ENCODE measurements around the gene BLID.

BLID gene

DNA sequence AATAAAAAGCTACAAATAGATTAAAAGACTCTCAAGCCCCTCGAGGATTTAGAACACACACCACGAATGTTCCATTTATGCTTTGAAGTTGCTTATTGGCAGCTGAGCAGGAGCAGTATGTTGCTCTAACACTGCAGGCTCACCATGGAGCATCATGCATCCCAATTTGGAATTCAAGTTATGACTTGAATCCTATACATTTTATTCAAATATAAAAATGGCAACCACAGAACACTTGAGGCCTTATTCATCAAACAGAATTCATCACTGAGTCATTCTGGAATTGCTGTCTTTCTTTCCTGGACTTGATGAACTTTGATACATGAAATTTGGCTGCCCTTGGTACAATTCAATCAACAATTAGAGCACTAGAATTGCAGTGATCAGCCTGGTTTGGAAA is 24.5 kb upstream of the BLID start:
- no peak for DNase-seq

DNA sequence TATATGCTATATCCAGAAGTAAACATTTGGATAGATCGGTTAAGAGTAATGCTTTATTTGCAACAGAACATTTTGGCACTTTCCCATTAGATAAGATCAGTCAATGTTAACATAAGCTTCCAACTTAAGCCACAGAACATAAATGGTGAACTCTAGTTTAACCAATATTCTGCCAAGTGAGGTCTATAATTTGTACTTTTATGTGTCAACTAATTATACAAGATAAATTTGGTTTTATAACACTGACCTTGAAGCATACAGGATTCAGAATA is 23.5 kb upstream of the BLID start:
- DNase-seq: no peak

DNA sequence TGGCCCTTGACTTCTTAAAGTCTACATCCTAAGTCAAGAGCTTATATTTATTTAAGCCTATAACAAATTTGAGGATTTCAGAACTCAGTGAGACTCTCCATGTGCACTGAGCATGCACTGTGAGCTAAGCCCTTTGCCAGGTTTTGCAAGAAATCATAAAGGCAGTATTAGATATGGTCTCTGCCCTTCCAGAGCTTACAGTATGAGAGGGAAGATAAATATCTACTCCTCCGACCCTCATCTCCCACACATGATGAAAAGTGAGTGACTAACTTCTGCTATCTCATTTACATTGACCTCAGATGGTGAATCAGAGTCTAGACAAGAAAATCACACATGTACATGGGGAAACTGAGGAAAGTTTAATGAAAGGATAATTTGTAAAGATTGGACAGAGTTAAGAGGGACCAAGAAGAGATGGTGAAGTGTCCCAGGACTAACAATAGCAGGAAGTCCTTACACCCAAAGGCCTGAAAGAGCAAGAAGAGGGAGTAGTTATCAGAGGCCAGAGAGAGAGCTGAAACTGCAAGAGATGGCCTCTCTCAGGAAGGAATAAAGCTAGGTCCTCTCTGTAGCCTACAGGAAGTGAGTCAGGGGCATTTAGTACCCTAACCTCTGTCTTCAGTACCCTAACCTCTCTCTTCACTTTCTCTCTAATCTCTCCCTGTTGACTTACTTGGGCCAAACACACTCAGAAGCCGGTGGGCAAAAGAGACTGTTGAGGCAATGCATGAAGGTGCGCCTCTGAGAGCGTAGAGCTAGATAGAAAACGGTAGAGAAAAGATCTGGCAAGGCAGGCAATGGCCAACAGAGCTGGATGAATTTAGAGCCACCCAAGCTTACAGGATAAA is 23.0 kb upstream of the BLID start:
- DNase-seq: no peak

DNA sequence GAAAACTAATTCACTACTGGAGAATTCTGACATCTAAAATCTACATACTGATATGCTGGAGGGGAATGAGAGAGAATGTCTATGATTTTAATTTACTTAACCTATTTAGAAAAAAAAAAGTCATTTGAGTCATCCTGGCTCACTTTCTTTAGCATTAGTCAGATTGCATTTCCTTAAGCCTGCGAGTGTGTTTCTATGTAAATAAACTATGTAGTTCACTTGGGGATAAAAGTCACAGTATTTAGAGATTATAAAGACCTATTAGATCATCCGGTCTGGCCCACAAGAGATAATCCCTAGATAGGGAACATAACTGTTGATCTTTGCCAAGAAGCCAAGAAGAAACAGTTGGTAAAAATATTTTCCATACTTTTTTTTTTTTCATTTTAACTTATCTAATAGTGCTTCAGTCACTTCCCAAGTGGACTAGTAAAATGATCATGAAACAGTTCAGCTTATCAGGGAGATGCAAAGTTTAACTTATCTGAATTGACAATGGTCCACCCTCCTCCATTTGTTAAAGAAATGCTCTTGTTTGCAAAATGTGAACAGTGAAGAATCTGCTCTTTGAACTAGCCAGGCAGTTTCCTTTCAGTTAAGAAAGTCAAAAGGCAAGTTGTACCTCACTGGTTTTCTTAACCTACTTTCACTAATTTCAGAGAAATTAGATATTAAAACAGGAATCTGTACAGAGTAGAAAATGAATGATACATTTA is 21.2 kb upstream of the BLID start:
- DNase-seq: no peak

DNA sequence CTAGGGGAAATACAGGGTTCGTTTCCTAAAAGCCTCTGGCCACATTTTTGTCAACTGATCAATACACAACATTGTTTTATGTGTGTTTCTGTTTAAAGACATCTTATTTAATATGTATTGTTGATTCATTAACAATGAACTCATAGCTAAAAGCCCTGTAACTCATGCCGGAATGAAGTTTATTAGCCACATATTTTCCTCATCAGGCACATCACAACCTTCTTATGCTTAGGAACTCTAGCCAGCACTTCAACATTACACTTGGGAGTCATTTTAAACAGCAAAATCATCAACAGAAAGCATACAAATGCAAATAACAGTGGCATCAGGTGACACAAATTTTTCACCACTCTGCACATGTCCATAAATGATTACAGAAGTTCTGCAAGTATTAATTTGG is 15.1 kb upstream of the BLID start:
- no peak for DNase-seq

DNA sequence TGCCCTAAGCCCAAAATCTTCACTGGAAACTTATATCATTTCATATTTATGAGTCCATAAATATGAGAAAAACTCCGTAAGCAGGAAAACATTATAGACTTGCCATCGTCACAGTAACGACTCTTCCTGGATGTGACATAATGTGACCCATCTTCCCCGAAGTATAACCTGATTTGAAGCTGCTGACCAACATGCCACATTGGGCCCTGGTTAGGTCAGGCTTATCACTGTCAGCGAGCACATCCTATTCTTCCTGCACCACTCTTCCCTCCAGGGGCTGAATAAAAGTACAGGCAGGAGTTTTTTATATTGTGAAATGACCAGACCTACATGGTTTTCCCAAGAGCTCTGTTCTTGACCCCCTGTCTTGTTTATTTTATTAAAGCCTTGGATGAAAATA is 12.1 kb upstream of the BLID start:
- DNase-seq: no peak

DNA sequence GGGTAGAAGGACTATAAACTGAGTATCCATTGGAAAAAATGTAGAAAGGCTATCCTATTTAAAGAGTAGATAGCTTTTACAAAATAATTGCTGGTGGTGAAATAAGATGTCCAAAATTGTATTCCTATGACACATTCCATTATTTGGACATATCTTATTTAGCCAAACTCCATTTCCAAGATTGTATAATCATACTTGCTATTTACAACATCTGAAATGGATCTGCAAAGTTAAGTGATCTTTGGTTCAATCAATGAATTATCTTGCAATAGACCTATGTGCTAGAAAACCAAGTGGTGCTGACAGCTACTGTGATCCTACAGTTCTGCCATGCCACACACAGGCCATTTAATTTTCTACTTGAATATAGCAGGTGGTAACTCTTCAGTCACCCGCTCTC is 11.0 kb upstream of the BLID start:
- DNase-seq: no peak

DNA sequence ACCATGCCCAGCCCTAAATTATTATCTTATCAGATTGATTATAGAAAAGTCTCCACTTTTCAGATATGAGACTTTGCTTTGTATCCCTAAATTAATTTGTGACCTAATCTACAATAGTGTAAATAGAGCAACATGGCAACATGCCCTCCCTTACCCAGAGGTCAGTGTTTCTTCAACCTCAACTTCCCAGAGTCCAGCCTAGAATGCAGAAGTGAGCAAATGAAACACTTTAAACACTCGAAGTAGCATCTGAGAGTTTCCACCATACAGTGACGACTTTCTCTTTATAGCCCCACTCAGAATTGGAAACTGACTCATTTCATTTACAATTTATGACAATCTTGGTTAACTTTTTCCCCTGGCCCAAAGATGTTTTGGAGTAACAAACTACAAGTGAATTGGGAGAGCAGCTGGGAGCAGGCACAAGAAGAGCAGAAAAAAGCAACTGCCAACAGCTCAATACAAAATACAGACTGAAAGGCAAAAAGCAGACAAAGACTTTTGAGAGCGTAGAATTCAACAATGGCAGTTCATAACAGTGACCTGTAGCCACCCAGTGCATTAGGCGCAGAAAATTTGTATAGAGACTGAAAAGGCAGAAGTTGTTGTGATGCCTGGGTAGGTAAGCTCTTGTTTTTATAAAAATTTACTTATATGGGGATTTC is 10.1 kb upstream of the BLID start:
- DNase-seq: peak in 2 of 51 donors; percentile 9 to 44

DNA sequence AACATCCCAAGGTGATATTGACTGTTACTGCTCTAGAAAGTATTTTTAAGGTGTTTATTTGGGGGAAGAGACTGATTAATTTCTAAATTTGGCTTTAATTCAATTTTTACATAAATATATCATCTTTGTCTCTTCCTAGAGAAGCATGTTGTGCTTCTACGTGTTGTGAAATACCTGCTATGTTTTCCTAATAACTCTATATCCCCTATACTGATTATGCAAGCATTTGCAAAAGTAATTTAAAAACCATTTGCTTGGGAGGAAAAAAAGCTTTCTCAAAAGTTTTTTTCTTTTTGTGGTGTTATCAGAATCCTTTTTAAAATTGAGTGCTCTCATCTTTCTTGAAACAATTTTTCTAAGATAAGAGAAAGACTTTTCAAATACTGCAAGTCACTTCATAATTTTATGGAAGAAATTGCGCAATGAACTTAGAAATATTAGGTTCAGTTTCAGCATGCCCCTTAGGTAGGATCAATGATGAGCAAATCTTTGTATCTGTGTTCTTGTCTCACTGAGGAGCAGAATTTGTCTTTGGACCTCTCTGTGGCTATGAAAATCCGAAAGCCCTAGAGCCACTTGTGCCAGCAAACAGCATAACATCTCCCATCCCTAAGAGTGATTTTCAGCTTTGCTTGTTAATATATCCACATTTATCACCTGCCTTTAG is 7.4 kb upstream of the BLID start:
- DNase-seq: no peak

DNA sequence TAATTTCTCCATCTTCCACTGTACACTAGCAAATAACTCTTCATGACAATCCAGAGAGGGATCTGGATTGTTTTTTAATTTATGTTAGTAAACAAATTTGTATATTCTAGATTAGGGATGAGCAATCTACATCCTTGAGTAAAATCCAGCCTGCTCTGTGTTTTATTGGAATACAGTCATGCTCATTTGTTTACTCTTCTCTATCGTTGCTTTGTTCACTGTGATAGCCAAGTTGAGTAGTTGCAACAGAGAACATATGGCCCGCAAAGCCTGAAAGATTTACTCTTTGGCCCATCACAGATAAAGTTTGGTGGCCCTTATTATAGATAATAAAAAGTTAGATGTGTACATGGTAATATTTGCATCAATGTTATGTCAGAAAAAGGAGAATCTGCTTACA is 6.2 kb upstream of the BLID start:
- no peak for DNase-seq

DNA sequence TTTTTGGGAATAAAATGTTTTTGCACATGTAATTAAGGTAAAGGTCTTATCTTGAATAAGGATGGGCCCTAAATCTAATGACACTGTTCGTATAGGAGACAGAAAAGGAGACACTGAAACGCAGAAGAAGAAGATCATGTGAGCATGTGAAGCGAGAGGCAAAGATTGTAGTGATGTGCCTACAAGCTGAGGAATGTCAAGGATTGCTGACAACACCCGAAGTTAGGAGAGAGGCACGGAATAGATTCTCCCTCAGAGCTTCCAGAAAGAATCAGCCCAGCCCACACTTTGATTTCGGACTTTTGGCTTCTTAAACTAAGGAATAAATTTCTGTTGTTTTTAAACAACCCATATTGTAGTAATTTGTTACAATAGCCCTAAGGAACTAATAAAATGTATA is 4.1 kb upstream of the BLID start:
- DNase-seq: no peak

DNA sequence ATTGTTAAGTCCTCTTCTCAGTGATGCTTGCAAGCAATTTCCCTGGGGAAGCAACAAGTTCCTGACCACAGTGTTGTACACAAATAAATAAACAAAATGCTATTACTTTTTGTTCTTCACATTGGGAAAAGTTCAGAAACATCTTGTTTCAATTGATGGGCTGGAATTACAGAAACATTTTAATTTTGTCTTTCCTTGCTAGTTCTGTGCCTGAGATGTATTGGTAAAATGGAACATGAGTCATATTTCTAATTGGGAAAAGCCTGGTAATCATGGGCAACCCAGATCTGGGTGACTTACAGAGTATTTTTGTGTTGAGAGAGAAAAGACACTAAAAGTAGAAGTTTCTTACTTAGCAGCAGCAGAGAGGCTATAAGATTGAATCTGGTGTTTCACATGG is 576 bp upstream of the BLID start:
- no peak for DNase-seq

DNA sequence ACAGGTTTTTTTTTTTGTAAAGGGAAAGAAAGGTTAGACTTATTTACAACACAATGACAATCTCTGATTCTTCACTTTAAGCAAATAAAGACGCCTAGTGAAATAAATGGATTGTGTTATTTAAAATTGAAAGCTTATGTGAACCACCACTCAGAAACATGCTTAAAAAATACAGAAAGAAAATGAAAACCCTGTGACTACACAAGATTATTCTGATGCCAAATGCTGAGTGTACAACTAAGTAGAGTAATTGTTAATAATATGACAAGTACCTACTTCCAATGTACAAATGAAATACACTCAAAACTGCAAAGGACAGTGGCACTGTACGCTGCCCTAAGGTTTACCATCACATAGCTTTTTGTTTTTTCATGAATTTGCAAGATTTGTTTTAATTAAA is 1.0 kb downstream of the BLID start:
- DNase-seq: no peak

DNA sequence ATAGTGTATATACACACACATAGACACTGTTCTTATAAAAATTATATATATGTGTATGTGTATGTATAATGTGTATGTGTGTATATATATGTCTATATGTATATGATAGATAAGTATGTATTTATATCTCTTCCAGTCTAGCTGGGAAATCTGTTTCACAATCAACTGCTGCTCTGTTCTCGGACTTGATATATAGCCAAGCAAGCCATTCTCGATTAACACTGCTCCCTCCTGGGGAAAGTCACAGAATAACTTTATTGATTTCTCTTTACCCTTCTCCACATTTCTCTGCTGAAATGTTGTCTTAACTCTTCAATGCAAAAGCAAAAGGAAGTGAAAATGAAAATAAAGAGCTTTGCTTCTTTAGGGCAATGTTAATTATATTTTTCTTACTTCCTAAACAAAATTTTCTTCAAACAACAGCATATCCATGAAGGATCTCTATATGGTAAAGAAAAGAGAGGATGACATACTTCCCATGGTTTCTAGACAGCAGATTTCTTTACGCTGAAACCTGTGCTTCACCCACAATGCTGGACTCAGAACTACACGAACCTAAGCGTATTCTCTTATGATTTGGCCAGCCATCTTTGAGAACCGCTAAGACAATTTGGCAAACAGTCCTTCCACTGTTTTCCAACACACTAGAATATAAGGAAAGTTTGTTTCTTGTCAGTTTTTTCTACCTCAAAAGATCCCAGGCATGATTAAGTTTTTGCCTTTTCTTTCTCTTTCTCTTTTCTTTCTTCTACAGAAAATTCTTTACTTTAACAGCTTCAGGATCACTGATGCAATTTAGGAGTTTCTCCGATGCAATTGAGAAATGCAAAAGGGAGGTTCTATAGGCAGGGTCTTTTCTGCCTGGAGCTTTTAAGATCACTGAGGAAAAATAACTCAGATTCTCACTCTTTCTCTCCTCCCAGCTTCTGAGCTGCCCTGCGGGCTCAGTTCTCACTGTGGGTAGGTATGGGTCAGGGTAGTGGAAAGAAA is 1.9 kb downstream of the BLID start:
- peak in 1 of 51 donors; percentile 34 for DNase-seq

DNA sequence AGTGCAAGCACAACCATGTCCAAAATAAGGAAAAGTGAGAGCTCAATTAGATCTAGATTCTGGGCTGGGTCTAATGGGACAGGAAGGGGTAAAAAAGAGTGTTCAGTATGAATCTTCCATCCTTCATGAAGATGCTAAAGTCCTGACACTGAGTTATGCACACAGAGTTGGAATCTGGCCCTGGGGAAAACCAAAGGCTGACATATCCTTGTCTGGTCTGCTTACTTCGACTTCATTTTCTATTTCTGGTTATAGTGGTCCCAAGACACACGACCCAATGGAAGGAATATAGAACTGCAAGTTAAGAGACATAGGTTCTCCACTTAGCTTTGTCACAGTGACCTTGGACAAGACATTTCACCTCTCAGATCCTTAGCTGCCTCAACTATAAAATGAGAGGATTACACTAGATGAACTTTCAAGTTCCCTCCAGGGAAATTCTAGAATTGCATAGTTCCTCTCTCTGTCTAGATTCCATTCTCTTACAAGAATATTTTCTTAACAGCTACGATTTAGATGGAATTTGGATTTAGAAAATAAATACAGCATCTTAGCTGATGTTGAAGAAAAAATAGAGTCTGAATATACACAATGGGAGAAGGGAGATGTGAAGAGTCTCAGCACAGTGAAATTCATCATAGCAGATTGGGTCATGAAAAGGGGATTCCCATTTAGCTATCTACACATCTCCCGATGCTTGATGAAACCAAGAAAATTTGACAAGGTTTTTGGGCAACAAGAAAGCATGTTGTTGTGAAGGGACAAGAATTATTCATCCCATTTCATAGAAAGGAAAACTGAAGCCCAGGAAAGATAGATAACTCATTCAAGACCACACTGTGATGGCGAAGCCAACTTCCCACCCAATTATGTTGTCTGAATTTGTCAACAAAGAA is 3.3 kb downstream of the BLID start:
- no peak for DNase-seq

DNA sequence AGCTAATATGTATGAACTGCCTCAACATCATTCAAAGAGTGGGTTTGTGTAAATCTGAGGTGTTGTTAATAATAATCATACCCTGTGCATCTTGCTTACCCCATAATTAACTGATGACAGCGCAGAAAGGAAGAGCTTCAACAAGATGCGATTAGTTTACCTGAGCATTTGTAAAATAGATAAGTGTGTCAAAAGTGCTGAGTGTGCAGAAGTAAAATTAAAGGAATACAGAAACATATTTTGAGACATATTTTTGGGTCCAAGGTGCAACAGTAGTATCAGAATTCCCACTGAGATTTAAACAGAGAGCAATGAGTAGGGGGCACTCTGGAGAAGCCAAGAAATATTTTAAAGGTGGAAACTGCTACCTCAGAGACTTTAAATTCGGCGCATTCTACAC is 6.1 kb downstream of the BLID start:
- DNase-seq: no peak

DNA sequence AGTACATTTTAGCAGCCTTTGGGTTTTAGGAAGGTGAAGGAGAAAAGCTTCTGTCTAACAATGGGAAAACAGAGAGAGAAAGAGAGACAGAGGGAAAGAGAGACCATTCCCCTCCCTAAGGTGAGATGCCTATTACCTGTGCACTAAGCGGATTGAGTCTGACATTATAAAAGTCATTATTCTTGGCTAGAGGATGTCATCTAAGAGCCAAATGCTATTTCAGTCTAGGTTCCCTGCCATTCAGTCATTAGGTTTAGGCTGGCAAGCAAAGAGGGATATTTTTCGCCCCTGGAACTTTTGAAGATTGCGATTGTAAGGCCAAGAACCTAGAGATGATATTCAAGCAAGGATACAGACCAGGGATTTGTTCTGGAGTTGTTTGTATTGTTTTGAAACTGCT is 7.2 kb downstream of the BLID start:
- no peak for DNase-seq

DNA sequence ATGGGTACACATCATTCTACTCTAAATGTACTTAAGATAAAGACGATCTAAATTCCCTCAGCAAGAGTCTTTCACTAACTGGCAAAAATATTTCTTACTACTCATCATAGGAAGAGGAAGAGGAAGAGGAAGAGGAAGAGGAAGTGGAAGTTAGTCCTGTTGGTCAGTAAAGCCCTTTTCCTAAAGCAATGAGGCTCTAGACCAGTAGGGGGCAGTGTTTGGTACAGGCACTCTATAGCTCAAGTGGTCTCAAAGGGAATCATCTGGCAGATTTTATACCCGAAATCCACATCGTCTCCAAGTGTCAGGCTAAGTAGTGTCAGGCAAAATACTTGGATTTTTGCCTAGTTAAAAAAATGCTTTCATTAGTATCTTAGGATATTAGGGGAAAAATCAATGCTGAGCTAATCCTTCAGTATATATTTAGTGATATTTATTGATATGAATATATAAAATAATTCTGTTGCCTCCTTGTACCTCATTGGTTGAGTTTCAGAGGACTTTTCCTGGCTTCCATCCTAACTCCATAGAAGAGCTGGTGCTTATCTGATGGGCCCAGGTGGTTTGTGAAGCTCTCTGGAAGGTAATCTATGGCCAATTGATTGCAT is 7.7 kb downstream of the BLID start:
- DNase-seq: peak in 13 of 51 donors; percentile 8 to 68 (median 44)

DNA sequence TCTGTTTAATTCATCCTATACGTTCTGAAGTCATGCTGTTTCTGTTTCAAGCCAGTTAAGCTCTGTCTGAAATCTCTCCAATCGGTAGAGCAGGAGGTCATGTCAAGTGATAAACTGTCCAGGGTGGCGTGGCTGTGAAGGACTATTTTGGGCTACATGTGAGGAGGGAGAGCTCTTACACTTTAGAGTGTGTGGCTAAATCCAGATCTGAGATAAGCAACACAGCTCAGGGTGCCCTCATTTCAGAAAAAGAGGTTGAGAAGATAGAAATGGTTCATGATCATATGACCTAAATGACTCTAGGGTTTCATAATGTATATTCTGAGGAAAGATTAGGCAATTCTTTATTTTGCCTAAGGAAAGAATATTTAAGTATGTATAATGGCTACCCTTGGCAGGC is 8.4 kb downstream of the BLID start:
- DNase-seq: no peak

DNA sequence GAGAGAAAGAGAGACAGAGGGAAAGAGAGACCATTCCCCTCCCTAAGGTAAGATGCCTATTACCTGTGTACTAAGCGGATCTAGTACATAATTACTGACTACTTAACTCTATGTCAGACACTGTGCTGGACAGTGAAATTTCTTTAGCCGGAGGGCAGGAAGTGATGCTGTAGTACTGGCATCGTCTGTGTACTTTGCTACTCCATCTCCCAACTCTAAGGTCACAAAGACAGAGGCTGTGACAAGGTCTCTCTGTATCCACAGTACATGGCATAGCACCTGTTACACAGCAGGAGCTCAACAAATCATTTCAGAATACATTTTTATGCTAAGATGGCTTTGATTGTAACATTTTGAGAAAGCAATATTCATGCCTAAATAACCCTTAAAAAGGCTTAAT is 9.0 kb downstream of the BLID start:
- no peak for DNase-seq
